ENCODE data around the gene TAF1.
"Not testable (repeated sequence)": the region's sequence is repeated elsewhere in the genome, so short reads cannot be mapped to it uniquely, and the experiment has no call there.

The TAF1 gene

GRCh38 chrX:71326394-71326793, 39.8 kb upstream of the TAF1 start (continued):
- TF ChIP-seq ZNF8 (CRISPR knock-in tag; IDR thresholded peaks at IDR 0.05) (no peak), BACH2 (CRISPR knock-in tag; IDR thresholded peaks at IDR 0.05; ENCODE audit: borderline replicate concordance) (no peak)

- not testable (repeated sequence) for ATAC-seq
These were observed 16.9 kb upstream of the TAF1 start for GRCh38 chrX:71349151-71349665.

GRCh38 chrX:71349867-71350266, 16.3 kb upstream of the TAF1 start:
- peak; percentile 83 for ATAC-seq

GRCh38 chrX:71352439-71352838, 13.7 kb upstream of the TAF1 start:
- ATAC-seq: not testable (repeated sequence)

- no peak for ATAC-seq
- TF ChIP-seq PPARA (CRISPR knock-in tag; IDR thresholded peaks at IDR 0.05; ENCODE audit: borderline replicate concordance): no peak
- TF ChIP-seq RARB (CRISPR knock-in tag; IDR thresholded peaks at IDR 0.05): no peak
- TF ChIP-seq CSDC2 (CRISPR knock-in tag; IDR thresholded peaks at IDR 0.05): no peak
- no peak for TF ChIP-seq ZFP30 (CRISPR knock-in tag; IDR thresholded peaks at IDR 0.05)
- TF ChIP-seq ZNF70 (CRISPR knock-in tag; IDR thresholded peaks at IDR 0.05): no peak
- no peak for TF ChIP-seq TOX (CRISPR knock-in tag; IDR thresholded peaks at IDR 0.05; ENCODE audit: borderline replicate concordance)
- no peak for TF ChIP-seq TCF4 (CRISPR knock-in tag; IDR thresholded peaks at IDR 0.05; ENCODE audit: borderline replicate concordance)
- no peak for TF ChIP-seq ARNTL (CRISPR knock-in tag; IDR thresholded peaks at IDR 0.05; ENCODE audit: borderline replicate concordance, low read depth)
- no peak for TF ChIP-seq ISL1 (CRISPR knock-in tag; IDR thresholded peaks at IDR 0.05)
These were observed 1.9 kb upstream of the TAF1 start for GRCh38 chrX:71364221-71364620.

GRCh38 chrX:71365356-71365874, 742 bp upstream of the TAF1 start:
- ATAC-seq: no peak; the same call in 2 of the 3 replicates
- TF ChIP-seq GLIS3 (CRISPR knock-in tag; IDR thresholded peaks at IDR 0.05): 0 out of 2 replicates have a peak, but pooled peaks have one; percentile 23
- TF ChIP-seq ISL1 (CRISPR knock-in tag; IDR thresholded peaks at IDR 0.05): no peak

GRCh38 chrX:71366674-71367256, 608 bp downstream of the TAF1 start:
- peak; percentile 33 for ATAC-seq
- TF ChIP-seq ZNF565 (CRISPR knock-in tag; conservative IDR thresholded peaks at IDR 0.05; ENCODE audit: low read depth): no peak
- no peak for TF ChIP-seq CSRNP3 (CRISPR knock-in tag; IDR thresholded peaks at IDR 0.05)
- no peak for TF ChIP-seq ZNF8 (CRISPR knock-in tag; IDR thresholded peaks at IDR 0.05)

GRCh38 chrX:71367396-71367795, 1.2 kb downstream of the TAF1 start:
- no peak for ATAC-seq
- TF ChIP-seq ARNTL (CRISPR knock-in tag; IDR thresholded peaks at IDR 0.05; ENCODE audit: borderline replicate concordance, low read depth) (no peak), TCF4 (CRISPR knock-in tag; IDR thresholded peaks at IDR 0.05; ENCODE audit: borderline replicate concordance) (no peak), ZC3H10 (CRISPR knock-in tag; IDR thresholded peaks at IDR 0.05) (no peak), PPARA (CRISPR knock-in tag; IDR thresholded peaks at IDR 0.05; ENCODE audit: borderline replicate concordance) (no peak), TOX (CRISPR knock-in tag; IDR thresholded peaks at IDR 0.05; ENCODE audit: borderline replicate concordance) (no peak), ESRRG (CRISPR knock-in tag; IDR thresholded peaks at IDR 0.05) (no peak), ZFP30 (CRISPR knock-in tag; IDR thresholded peaks at IDR 0.05) (no peak), CSRNP3 (CRISPR knock-in tag; IDR thresholded peaks at IDR 0.05) (no peak), POU6F1 (CRISPR knock-in tag; IDR thresholded peaks at IDR 0.05; ENCODE audit: borderline replicate concordance, low read depth) (no peak), BACH2 (CRISPR knock-in tag; IDR thresholded peaks at IDR 0.05; ENCODE audit: borderline replicate concordance) (no peak), GLIS3 (CRISPR knock-in tag; IDR thresholded peaks at IDR 0.05) (no peak), CREB5 (CRISPR knock-in tag; IDR thresholded peaks at IDR 0.05; ENCODE audit: low read depth) (no peak), ZFP3 (CRISPR knock-in tag; IDR thresholded peaks at IDR 0.05) (no peak), OSR1 (CRISPR knock-in tag; IDR thresholded peaks at IDR 0.05) (no peak), RARB (CRISPR knock-in tag; IDR thresholded peaks at IDR 0.05) (no peak), PATZ1 (CRISPR knock-in tag; IDR thresholded peaks at IDR 0.05; ENCODE audit: borderline replicate concordance) (no peak), ZNF70 (CRISPR knock-in tag; IDR thresholded peaks at IDR 0.05) (no peak), SNAI2 (CRISPR knock-in tag; IDR thresholded peaks at IDR 0.05) (no peak)

Measured in SK-N-SH treated with all-trans-retinoic acid at 6 μM for 48 hours (cell line).